HEK293T (cell line): Measurements from ENCODE around the gene ARRDC3.

ENCODE experiments used
- BHLHE40 ChIP-seq: fragments of 450-650 bp; IDR thresholded peaks from 2 replicates; pipeline ENCODE4 v1.6.1; 2016; ENCODE audit warnings: mild to moderate bottlenecking, moderate library complexity, borderline replicate concordance
- CTBP1 ChIP-seq: fragments of 450-650 bp; IDR thresholded peaks from 2 replicates; pipeline ENCODE4 v1.6.1; 2016; ENCODE audit warnings: borderline replicate concordance
- ELF4 ChIP-seq: fragments of 450-650 bp; IDR thresholded peaks from 2 replicates; pipeline ENCODE4 v1.6.1; 2017; ENCODE audit warnings: antibody characterized with exemption
- FOXA1 ChIP-seq: fragments of 450-650 bp; IDR thresholded peaks from 2 replicates; pipeline ENCODE4 v1.6.1; 2016; ENCODE audit warnings: mild to moderate bottlenecking
- FOXK2 ChIP-seq: fragments of 450-650 bp; IDR thresholded peaks from 2 replicates; pipeline ENCODE4 v1.6.1; 2016; ENCODE audit warnings: mild to moderate bottlenecking
- FOXM1 ChIP-seq: fragments of 450-650 bp; IDR thresholded peaks from 2 replicates; pipeline ENCODE4 v1.6.1; 2017; ENCODE audit warnings: mild to moderate bottlenecking, borderline replicate concordance
- HDGF ChIP-seq: fragments of 450-650 bp; IDR thresholded peaks from 2 replicates; pipeline ENCODE4 v1.6.1; 2017; ENCODE audit warnings: antibody characterized with exemption, borderline replicate concordance
- LEF1 ChIP-seq: fragments of 450-650 bp; IDR thresholded peaks from 2 replicates; pipeline ENCODE4 v1.6.1; 2017; ENCODE audit warnings: mild to moderate bottlenecking, borderline replicate concordance
- SP1 ChIP-seq: fragments of 450-650 bp; IDR thresholded peaks from 2 replicates; pipeline ENCODE4 v1.6.1; 2017
- TARDBP ChIP-seq: fragments of 450-650 bp; IDR thresholded peaks from 2 replicates; pipeline ENCODE4 v1.6.1; 2016

DNA sequence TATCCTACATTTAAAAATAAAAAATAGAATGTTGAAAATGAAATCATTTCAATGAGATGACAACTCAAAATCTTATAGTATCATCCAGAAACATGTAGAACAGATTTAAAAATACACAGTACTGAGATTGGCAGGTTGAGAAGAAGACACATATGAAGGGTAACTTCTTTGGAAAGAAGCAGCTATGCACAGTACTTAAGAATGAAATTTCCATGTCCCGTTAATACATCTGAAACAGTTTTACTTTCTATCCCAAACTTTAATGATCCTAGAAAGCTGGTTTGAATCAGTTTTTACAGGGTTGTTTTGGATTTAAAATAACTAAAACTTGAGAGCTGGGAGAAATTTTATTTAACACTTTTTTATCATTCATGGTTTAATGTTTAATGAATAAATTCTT, 36.0 kb upstream of the ARRDC3 start:
- TF ChIP-seq BHLHE40 (no peak), FOXA1 (no peak), ELF4 (no peak), TARDBP (no peak), FOXM1 (no peak), CTBP1 (no peak), HDGF (no peak), FOXK2 (no peak), LEF1 (no peak), SP1 (no peak)
